HuH-7.5 (cell line): ENCODE data around the gene NUSAP1.
"Not testable (repeated sequence)": the region's sequence is repeated elsewhere in the genome, so short reads cannot be mapped to it uniquely, and the experiment has no call there.

Experiments used
- DNase-seq: peaks from one replicate; pipeline ENCODE4 v3.0.0; 2011; ENCODE audit warnings: low spot score

NUSAP1 gene

GRCh38 chr15:41333026-41333562, 413 bp downstream of the NUSAP1 start:
- no peak for DNase-seq

- no peak for DNase-seq
Observed at GRCh38 chr15:41334293-41335120, 1.8 kb downstream of the NUSAP1 start.

DNA sequence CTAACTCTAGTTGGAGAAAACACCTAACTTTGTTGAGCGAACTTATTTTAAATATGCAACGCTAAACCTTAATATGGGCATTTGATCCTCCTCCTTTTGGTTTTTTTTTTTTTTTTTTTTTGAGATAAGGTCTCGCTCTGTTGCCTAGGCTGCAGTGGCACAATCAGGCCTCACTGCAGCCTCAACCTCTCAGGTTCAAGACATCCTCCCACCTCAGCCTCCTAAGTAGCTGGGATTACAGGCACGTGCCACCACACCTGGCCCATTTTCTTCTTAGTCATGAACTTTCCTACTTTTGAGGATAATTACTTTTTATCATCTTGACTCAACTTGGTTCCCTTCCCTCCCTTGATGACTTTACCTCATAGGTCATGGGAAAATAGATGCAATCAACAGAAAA, 3.9 kb downstream of the NUSAP1 start:
- no peak for DNase-seq

- no peak for DNase-seq
Observed at GRCh38 chr15:41337047-41337446, 4.4 kb downstream of the NUSAP1 start.

- no peak for DNase-seq
Observed at GRCh38 chr15:41337631-41338522, 5.2 kb downstream of the NUSAP1 start.

- no peak for DNase-seq
Observed at GRCh38 chr15:41340189-41340695, 7.6 kb downstream of the NUSAP1 start.

DNA sequence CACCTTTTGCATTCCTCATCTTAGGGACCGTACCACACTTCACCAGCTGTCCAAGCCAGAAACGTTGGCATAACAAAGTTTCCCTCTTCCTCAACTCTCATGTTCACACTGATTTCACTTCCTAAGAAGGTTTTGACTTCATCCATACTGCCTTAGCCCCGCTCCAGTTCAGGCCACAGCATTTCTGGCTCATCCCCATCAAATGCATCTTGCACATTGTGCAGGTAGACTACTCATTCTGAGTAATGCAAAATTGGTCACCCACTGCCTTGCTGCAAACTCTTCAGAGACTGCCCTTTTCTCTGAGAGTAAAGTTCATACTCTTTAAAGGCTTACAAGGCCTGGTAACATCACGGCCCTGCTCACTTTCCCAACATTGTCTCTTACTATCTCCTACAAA, 8.8 kb downstream of the NUSAP1 start:
- no peak for DNase-seq

DNA sequence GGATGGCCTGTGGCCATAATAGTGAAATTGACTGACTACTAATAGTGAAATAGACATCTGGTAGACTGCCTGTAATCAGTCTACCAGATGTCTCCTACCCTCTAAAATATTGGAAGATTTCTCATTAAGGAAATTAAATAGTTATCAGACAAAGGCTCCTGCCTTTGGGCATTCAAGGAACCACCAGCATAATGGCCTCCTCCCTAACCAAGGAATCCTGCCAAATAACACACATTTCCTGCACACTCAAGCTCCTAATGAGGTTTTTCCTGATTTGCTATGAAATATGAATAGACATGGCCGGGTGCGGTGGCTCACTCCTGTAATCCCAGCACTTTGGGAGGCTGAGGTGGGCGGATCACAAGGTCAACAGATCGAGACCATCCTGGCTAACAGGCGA, 14.6 kb downstream of the NUSAP1 start:
- DNase-seq: no peak

DNA sequence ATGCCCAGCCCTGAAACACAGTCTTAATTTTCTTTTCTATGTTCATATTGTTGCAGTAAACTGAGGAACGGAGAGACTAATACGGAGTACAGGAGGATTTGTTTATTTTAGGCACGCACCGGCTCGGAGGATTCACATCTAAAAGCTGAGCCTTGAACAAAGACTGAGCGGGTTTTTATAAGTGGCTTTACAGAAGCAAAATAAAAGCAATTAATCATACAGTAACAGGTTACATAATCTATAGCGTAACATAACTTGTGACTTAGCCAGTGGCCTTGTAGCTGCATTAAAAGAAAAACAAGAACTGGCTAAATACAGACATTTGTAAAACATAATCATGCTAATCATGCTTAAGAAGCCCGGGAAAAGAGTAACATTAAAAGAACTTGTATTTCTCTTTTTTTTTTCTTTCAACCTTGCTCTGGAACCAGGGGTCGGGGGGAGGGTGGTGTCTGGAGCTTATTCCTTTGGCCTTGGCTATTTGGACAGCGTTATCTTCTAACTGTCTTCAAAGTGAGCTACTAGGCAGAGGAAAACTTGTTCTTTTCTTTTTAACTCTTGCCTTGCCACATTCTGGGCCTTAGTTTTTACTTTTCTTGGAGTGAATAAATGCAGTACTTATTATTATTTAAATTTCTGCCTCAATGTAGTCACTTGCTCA, 17.5 kb downstream of the NUSAP1 start:
- no peak for DNase-seq

- DNase-seq: no peak
Observed at GRCh38 chr15:41354371-41354770, 21.7 kb downstream of the NUSAP1 start.

DNA sequence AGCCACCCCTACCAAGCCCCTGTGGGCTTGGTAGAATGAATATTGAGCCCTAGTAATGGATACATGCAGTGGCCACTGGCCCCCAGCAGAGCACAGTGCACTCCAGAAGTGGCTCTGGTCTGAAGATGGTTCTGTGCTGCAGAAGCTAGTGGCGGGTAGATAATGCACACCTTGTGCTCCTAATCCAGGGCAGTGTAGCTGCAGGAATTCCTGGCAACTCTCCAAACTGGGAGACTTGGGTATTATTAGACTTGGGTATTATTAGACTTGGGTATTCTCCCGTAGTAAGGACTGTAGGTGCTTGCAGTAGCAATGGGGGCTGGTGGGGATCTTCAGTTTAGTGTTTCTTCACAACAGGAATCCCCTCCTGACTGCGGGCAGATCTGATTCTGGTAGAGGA, 34.7 kb downstream of the NUSAP1 start:
- no peak for DNase-seq

GRCh38 chr15:41377978-41378377, 45.3 kb downstream of the NUSAP1 start:
- DNase-seq: no peak

- not testable (repeated sequence) for DNase-seq
Observed at GRCh38 chr15:41383974-41384749, 51.5 kb downstream of the NUSAP1 start.

DNA sequence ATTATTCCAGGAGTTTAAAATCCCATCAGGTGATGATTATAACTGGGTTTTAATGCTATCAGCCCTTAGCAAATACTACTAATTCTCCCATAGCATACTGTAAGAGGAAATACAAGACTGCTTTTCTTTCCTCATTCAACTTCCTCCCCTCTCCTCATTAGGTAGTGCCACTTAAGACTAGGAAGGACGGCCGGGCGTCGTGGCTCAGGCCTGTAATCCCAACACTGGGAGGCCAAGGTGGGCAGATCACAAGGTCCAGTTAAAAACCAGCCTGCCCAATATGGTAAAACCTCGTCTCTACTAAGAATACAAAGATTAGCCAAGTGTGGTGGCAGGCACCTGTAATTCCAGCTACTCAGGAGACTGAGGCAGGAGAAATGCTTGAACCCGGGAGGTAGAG, 55.0 kb downstream of the NUSAP1 start:
- DNase-seq: no peak

- no peak for DNase-seq
Observed at GRCh38 chr15:41392659-41393058, 60.0 kb downstream of the NUSAP1 start.

DNA sequence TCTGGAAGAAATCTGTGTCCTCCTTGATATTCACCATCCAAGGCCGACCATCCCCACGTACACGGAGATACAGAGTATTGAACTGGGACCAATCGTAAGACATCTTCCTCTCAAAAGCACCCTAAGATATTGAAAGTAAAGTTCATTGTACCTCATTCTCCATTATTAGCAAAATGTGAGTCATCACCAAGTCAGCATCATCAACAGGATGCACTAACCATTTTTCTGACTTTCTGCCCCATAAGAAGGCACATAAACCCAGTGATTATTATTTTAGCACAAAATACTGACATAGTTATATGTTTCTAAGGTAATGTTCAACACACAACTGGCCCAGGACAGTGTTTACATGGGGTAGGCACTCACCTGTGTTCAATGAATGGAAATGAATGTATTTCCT, 62.2 kb downstream of the NUSAP1 start:
- no peak for DNase-seq

- no peak for DNase-seq
Observed at GRCh38 chr15:41396111-41396510, 63.4 kb downstream of the NUSAP1 start.

DNA sequence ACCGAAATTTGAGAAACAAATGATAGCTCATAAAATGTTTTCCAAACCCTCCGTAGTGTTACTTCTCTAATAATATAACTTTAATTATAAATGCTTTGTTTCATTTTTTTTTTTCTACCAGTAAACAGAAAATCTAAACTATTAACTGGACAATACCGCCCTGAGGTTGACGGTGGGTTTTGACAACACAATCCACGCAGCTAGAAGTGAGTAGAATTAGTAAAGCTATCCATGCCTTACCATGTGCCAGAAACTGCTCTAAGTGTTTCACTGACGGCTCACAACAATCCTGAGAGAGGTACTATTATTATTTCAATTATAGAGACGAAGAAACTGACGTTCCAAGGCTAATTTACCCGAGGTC, 69.2 kb downstream of the NUSAP1 start:
- no peak for DNase-seq

- DNase-seq: no peak
Observed at GRCh38 chr15:41407341-41407740, 74.7 kb downstream of the NUSAP1 start.

DNA sequence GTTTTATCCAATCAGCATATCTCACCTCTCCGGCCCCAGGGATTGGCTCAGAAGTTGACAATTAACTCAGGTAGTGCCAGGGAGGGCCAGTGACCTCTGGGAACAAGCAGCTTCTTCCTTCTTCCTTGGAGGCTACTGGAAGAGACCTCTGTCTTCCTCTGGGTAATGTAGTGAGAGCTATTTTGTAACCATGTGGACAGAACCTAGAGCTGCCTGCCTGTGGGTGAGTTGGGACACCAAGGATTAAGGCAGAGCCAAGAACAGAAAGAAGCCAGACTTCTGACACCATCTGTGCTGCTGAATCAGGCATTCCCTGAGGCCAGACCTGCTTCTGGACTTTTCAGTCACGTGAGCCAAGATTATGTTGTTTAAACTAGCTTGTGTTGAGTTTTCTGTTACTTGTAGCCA, 75.6 kb downstream of the NUSAP1 start:
- DNase-seq: no peak

DNA sequence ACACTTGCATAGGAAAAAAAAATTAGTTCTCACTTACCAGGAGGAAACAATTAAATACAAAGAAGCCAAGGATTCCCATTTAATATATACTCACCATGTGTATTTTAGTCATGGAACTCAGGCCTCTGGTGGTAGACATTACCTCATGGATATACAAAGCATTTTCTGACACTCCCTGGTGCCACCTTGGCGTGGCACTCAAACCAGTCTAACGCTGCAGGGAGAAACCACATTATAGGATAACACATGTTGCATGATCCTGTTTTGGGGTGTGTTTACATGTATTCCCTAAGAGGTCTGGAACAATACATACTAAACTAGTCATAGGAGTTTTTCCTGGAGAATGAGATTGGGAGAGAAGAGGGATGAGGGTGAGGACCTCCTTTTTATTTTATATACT, 78.3 kb downstream of the NUSAP1 start:
- no peak for DNase-seq
